GM19099 (cell line): ENCODE data around the gene ERMP1.

Source experiments
- POLR2A ChIP-seq: IDR thresholded peaks from 3 replicates; pipeline ENCODE4 v1.6.1; 2011; ENCODE audit warnings: low read depth; ENCODE audit not compliant: insufficient read length; ENCODE audit errors: extremely low read depth

ERMP1 gene

GRCh38 chr9:5801739-5802113 is 31.2 kb downstream of the ERMP1 start:
- no peak for TF ChIP-seq POLR2A

DNA sequence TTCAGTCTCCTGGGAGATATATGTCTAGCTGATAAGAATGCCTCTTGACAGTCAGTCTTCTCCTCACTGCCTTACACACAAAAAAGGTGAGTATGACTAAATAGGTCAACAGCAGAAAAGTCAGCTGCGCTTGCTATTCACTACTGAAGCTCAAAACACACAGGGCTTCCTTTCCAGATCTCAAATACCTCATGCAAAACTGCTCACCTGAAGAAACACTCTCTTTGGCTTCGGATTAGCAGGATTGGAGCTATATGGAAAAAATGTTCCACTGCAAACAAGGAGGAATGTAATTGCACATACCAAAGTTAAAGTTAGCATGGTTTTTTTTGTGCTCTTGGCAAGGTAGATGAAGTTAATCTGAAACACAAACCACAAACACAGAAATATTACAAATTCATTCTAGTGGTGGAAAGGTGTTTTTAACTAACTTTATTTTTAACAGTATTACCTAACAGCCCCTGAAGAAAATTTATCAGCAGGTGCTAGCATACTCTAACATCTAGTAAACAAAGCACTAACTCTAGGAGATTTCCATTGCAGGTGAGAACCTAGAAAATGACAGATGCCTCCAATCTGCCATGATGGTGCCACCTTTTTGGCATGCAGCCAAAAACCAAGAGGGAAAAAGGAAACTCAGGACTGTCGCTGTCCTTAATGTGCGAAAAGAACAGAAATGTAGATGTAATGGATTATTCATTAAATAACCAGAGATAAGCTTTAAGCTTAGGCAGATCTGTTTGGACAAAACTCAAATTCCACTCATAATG is 31.8 kb downstream of the ERMP1 start:
- TF ChIP-seq POLR2A: no peak

- no peak for TF ChIP-seq POLR2A
Observed at GRCh38 chr9:5799314-5799713, 33.6 kb downstream of the ERMP1 start.

GRCh38 chr9:5798581-5798980 is 34.3 kb downstream of the ERMP1 start:
- TF ChIP-seq POLR2A: no peak

DNA sequence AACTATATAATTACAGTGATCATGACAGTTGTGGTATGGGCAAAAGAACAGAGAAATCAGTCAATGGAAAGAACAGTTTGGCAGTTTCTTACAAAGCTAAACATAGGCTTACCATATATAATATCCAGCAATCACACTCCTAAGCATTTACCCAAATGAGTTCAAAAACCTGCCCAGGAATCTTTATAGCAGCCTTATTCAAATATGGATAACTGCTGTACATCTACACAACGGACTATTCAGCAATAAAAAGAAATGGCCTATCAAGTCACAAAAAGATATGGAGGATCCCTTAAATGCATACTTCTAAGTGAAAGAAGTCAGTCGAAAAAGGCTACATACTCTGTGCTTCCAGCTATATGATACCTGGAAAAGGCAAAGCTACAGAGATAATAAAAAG is 36.6 kb downstream of the ERMP1 start:
- no peak for TF ChIP-seq POLR2A

GRCh38 chr9:5793812-5794211 is 39.1 kb downstream of the ERMP1 start:
- TF ChIP-seq POLR2A: no peak

DNA sequence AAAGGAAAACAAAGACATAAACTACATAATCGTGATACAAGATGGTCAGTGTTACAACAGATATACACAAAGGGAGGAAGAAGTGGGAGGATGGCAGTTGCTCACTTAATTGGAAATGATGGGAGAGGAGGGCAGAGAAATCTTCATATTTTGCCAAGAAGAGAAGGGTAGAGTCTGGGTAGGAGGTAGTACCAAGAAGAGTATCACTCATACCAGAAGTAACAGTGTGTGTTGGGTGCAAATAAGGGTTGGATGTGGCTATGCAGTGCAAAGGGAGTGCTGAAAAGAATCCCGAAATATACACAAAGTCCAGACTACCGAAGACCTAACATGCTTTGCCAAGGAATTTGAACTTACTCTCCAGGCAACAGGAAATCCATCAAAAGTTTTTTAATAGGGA is 41.0 kb downstream of the ERMP1 start:
- no peak for TF ChIP-seq POLR2A

GRCh38 chr9:5790923-5791322 is 42.0 kb downstream of the ERMP1 start:
- TF ChIP-seq POLR2A: no peak

DNA sequence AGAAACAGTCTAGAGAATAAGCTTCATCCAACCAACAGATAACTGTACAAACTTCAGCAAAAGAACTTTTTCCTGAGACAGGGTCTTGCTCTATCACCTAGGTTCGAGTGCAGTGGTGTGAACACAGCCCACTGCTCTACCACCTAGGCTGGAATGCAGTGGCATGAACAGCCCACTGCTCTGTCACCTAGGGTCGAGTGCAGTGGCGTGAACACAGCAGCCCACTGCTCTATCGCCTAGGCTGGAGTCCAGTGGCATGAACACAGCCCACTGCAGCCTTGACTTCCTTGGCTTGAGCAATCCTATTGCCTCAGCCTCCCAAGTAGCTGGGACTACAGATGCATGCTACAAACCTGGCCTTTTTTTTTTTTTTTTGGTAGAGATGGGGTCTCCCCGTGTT is 43.4 kb downstream of the ERMP1 start:
- TF ChIP-seq POLR2A: no peak

- TF ChIP-seq POLR2A: no peak
Observed at GRCh38 chr9:5787759-5788302, 45.1 kb downstream of the ERMP1 start.

- TF ChIP-seq POLR2A: no peak
Observed at GRCh38 chr9:5787220-5787619, 45.7 kb downstream of the ERMP1 start.

GRCh38 chr9:5786370-5787127 is 46.4 kb downstream of the ERMP1 start:
- TF ChIP-seq POLR2A: no peak

DNA sequence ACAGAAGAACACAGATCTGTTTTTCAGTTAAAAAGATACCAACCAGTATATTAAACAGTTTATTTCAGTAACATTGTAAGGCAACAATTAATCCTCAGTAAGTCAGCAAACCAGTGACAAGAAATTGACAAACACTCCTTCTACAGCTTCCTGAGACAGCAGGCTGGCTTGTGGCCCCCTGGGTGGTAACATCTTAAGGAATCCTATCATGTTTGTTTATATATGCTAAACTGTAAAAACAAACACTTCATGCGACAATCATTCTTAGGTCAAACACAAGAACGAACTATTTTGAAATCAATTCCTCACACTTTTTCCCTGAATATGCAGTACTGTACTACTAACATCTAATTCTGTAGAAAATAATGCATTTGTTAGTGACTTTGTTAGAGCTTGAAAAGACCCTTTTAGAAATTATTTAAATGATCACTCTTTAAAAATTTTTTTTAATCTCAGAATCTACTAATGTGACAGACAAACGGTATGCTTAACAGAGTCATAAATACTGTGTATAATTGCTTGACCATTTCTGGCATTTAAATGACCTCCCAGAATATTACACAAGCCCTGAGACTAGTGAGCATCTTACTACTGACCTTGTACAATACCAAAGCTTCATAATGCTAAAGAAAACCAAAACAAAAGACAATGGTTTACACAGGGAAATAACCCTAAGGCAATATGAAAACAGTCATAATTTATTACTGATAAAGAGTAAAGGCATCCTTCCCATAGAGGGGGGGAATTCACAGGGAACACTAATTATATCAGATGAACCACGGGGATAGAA is 48.2 kb downstream of the ERMP1 start:
- TF ChIP-seq POLR2A: no peak

DNA sequence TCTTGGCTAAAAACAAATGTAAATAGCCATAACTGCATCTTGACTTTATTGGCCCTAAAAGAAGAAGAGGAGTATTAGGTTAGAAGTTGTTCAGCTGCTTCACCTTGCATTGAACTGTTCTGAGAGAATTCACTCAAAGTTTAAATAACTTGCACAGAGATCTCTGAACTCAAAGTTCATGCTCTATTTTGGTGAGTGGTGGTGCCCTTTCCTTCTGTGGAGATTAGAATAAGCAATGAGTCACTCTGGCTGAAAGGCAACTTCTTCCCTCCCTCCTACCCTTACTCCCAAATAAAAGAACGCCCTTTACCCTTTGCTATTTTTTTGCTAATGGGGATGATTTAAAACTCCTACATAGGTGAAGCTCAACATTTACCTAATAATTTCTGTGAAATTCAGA is 48.9 kb downstream of the ERMP1 start:
- no peak for TF ChIP-seq POLR2A

DNA sequence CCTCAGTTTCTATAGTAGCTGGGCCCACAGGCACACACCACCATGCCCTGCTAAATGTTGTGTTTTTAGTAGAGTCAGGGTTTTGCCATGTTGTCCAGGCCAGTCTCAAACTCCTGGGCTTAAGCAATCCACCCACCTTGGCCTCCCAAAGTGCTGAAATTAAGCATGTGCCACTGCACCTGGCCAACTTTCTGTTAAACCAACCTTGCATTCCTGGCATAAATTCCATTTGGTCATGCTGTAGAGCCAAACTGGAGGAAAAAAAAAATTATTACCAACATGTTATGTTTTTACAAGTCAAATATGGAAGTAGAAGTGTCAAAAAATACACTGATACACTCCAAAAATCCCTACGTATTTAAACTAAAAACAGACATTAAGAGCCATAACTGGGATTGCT is 54.1 kb downstream of the ERMP1 start:
- TF ChIP-seq POLR2A: no peak
